GM21529 (cell line): ENCODE data around the gene TGFBR1.
"Not testable (repeated sequence)": the region's sequence is repeated elsewhere in the genome, so short reads cannot be mapped to it uniquely, and the experiment has no call there.

Source experiments
- ATAC-seq: cut with Tn5 transposase; IDR thresholded peaks from one replicate; pipeline ENCODE4 v1.9.1; 2021; ENCODE audit not compliant: unreplicated experiment

TGFBR1 gene

GRCh38 chr9:99075246-99075912 is 29.5 kb upstream of the TGFBR1 start:
- no peak for ATAC-seq

- no peak for ATAC-seq
These were observed 28.9 kb upstream of the TGFBR1 start for GRCh38 chr9:99076030-99076429.

- no peak for ATAC-seq
These were observed 28.3 kb upstream of the TGFBR1 start for GRCh38 chr9:99076483-99077171.

DNA sequence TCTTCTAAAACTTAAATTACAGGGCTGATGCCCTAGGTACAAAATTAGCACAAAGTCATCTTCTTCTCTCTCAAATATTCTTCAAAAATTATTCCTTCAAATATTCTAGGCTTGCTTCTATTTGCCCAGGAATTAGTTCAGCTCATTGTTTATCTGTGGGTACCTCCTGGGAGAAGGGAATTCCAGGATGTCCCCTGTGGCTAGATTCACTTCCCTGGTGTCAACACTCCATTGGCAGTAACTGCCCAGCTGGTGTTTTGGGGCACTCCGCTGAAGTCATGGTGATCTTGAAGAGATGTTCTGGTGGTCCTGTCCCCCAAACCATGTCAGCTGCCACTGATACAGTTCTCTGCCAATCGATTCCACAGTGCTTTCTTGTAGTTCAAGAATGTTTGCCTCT is 26.2 kb upstream of the TGFBR1 start:
- ATAC-seq = no peak

DNA sequence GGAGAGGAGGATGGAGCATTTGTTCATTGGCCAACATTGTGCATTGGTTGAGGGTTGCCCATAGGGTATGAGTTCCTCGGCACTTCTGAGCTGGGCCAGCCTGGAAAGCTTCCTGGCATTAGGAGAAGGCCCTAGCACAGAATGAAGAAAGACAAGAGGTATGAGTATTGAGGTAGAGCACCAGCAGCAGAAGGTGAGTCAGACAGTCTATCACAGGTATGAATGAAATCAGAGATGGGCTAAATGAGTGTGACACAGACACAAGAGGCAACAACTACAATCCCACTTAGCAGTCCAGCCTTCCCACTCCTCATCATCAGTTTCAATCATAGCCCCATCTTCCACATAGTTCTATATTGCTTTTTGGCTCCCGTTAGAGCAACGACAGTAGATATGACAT is 25.4 kb upstream of the TGFBR1 start:
- ATAC-seq = no peak

DNA sequence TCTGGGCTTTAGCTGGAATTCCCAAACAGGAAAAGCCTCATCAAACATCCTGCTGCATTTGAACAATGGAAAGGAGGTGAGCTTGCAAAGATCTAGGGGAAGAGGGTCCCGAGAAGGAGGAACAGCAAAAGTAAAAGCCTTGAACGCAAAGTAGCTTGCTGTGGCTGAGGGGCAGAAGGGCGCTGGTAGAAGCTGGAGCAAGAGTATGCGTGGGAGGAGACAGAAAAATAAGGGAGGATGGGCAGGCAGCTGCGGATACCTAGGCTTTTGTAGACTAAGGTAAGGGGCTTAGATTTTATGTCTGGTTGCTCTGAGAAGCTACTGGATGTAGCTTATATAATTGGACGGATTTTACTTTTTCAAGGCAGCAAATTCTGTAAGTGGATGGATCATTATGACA is 21.9 kb upstream of the TGFBR1 start:
- no peak for ATAC-seq

DNA sequence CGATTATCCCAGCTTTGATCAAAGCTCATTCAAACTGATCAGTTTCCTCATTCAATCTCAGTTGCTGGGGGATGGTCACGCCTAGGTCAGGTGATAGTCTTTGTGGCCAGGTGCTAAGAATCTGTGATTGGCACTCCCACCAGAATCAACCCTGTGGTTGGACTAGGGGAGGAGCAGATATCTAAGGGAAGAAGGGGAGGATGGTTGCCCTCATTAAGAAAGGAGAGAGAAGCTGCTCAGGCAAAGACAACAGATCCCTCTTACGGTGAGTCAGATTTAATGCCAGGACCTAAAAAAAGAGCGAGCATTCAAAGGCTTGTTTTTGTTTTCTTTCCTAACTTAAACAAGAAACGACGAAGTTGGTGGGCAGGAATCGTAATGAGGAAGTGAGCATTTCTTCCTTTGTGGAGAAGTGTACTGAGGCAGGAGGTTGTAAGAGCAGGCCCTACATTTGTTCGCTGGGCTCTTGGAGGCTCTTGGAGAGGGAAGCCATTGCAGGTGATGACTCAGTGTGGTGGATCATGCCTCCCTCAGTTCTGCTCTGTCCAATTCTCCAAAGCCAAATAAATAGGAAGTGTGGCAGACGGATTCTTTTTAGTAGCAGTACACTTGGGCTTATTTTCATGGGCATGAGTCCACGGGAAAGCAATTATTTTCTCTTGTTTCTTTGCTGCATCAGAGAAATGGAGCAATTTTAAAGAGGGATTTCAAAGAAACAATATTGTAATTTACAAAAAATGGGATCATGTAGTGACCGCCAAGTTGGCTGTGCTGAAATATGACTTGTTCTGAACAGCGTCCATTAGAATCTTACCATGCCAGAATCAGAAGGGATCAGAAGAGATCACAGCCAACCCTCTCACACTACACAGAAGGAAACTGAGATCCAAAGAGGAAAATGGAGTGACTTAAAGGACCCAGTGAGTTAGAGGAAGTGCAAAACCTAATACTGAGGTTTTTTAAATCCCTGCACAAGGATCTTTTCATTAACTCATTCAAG is 18.7 kb upstream of the TGFBR1 start:
- no peak for ATAC-seq

GRCh38 chr9:99087462-99087861 is 17.5 kb upstream of the TGFBR1 start:
- no peak for ATAC-seq

- no peak for ATAC-seq
These were observed 14.4 kb upstream of the TGFBR1 start for GRCh38 chr9:99090336-99091130.

DNA sequence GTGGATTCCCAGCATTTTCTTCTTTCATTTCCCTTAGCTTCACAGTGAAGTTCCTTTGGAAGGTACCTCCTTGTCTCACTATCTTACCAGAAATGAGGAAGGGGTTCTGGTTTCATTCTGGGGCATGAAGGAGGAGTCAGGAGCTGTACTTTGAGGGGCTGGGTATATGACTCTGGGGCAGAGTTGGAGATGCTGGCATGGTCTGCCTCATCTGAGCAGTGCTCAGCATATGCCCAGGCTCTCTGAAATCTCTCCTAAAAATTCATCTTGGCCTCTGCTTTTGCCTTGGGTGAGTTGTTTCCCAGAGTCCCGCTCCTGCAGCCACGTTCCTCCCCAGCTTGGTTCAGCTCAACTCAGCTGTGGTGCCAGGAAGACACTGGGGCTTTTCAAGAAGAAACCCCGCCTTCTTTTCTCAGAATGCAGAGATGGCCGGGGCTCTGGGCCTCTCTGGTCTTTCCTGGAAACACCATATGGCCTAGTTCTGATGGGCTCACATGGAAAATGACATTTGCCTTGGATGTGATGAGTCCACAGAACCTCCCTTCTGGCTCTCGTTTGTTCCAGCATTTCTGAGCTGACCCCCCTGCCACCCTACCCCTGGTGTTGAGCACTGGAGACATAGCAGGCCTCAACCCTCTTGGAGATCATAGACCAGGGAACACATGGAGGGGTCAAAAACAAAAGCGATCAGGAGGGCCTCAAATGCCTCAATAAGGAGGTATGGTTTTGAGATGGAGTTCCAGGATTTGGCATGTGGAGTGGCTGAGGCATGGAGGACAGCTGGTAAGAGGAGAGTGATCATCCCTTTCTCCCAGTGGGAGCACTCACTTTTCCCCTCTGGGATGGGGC is 12.0 kb upstream of the TGFBR1 start:
- ATAC-seq = no peak

DNA sequence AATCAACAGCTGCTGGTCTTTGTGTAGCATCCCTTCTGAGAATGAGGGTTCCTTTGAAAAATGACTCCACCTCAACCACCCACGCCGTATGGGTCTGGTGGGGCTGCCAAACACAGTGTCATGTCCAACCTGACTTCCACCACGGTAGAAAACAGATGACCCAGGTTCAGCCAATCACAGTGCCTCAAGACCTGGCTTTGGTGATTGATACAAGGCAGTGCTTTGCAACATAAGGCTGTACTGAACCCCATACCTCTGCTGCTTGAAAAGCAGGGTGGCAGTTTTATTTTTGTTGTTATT is 11.5 kb upstream of the TGFBR1 start:
- ATAC-seq = no peak

DNA sequence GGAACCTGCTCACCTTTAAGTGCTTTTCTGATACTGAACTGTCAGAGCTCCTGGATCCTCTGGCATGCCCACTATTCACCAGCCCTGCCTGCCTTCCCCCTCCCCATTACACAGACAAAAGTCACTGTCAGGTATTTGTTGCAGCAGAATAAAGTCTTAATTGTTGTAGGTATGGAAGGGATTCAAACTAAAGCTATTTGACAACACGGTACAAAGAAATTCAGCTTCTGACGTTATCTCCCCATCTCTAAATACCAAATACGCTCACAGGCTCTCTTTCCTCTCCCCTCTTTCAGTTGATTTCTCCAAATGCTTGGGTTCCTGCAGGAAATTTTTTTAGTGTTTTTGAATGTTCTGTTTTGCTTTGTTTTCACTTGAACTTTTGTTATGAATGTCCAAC is 9.3 kb upstream of the TGFBR1 start:
- ATAC-seq = no peak

DNA sequence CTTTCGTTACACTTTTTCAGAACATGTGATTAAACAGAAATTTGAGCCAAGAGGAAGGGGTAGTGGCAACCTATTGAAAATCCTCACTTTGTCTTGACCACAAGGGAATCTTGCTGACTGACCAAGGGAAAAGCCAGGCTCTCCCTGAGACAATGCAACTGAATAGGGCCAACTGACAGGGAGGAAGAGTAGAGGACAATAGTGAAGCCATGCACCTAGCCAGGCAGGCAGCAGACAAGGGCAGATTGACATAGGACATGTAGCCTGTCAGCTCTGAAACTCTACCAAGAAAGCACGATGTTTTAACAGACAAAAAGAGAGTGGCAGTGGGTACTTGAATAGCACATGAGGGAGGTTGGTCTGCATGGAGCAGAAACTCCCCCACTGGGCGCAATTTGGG is 8.5 kb upstream of the TGFBR1 start:
- ATAC-seq = no peak

GRCh38 chr9:99099806-99100585 is 4.9 kb upstream of the TGFBR1 start:
- ATAC-seq = not testable (repeated sequence)

DNA sequence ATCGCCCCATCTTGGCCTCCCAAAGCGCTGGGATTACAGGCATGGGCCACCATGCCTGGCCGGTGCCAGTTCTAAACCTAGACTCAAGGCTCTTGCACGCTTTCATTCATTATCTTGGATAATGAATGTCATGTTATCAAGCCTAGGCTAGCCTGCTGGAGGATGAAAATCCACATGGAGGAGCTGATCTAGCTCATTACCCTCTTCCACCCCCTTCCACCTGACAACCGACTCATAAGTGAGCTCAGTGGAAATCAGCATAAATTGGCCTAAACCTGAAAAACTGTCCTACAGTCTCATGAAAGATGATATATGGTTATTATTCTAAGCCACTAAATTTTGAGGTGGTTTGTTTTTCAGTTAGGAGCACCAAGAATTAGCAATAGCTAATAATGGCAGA is 3.6 kb upstream of the TGFBR1 start:
- ATAC-seq = no peak

- no peak for ATAC-seq
These were observed 3.1 kb upstream of the TGFBR1 start for GRCh38 chr9:99101812-99102211.

GRCh38 chr9:99103054-99103895 is 1.6 kb upstream of the TGFBR1 start:
- no peak for ATAC-seq

GRCh38 chr9:99103901-99104458 is 933 bp upstream of the TGFBR1 start:
- ATAC-seq = no peak
